ENCODE measurements around the gene TNNI3.

TNNI3 gene

DNA sequence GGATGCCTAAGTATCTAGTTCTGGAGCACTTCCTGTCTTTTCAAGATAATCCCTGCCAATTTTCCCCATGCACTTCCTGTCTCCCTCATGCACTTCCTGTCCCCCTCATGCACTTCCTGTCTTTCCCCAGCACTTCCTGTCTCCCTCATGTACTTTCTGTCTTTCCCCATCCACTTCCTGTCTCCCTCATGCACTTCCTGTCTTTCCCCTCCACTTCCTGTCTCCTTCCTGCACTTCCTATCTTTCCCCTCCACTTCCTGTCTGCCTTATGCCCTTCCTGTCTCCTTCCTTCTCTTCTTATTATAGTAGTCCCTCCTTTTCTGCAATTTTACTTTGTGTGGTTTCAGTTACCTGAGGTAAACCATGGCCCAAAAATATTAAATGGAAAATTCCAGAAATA lies 5.5 kb downstream of the TNNI3 start:
- no peak overlapping the region for H3K4me2 ChIP-seq (ENCODE audit: low read depth, low read length, poor library complexity, severe bottlenecking)
- TF ChIP-seq EZH2phosphoT487 (conservative IDR thresholded peaks at IDR 0.05; ENCODE audit: low read length) = no peak
- TF ChIP-seq, protein P1, sequence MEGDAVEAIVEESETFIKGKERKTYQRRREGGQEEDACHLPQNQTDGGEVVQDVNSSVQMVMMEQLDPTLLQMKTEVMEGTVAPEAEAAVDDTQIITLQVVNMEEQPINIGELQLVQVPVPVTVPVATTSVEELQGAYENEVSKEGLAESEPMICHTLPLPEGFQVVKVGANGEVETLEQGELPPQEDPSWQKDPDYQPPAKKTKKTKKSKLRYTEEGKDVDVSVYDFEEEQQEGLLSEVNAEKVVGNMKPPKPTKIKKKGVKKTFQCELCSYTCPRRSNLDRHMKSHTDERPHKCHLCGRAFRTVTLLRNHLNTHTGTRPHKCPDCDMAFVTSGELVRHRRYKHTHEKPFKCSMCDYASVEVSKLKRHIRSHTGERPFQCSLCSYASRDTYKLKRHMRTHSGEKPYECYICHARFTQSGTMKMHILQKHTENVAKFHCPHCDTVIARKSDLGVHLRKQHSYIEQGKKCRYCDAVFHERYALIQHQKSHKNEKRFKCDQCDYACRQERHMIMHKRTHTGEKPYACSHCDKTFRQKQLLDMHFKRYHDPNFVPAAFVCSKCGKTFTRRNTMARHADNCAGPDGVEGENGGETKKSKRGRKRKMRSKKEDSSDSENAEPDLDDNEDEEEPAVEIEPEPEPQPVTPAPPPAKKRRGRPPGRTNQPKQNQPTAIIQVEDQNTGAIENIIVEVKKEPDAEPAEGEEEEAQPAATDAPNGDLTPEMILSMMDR (IDR thresholded peaks at IDR 0.05; ENCODE audit: insufficient read depth, low read length, poor library complexity, severe bottlenecking) = no peak

DNA sequence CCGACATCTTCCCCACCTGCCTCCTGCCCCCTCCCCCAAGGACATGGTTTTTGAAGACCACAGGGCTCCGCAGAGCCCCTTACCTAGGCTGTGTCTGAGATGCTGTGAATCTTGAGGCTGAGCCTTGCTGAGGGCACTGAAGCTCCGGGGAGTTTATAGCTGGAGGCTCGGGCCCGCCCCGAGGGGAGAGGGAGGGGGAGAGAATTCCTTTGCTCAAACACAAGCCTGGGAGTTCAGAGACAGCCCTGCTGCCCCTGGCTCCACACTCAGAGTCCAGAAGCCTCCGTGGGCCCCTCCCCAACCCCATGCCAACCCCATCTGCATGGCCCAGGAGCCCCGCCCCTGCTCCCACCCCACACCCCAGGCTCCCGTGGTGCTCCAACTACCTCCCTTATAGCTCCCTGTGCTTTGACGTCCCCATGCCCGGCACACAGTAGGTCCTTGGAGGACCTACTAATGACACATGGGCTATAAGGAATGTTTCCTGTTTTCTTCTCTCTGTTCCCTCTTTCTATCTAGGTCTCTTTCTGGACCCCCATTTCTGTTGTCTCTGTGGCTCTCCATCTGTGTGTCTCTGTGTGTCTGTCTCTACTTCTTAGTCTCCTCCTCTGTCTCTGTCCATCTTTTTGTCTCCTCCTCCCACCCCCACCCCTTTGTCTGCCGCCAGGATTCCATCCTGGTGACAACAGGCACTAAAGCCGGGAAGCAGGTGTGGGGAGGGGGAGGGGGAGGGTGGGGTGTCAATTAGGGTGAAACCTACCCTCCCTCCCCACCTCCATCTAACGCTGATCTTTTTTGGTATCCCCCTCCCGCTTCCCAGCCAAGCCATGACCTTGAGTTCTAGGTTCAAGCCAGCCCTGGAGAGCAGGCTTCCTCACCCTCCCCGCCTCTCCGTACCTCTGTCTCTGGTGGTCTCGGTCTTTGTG lies 8.2 kb downstream of the TNNI3 start, which contains the start of gene TNNT1:
Gene TNNT1 (minus strand): TSS at position 129 of the 926 bp plus-strand sequence. CDS start 2,049 bp downstream, outside the sequence.
- peaks cover 4% of the 10 kb centered on the region; the same call in 1 of the 2 replicates for H3F3A ChIP-seq (ENCODE audit: insufficient read depth)
- TF ChIP-seq, protein P1 (IDR thresholded peaks at IDR 0.05; ENCODE audit: insufficient read depth, low read length, poor library complexity, severe bottlenecking) = no peak
- TF ChIP-seq EZH2phosphoT487 (conservative IDR thresholded peaks at IDR 0.05; ENCODE audit: low read length) = no peak
- H3K9me3 ChIP-seq (ENCODE audit: insufficient read depth, low read length) = no peaks in the 10 kb centered on the region
- H3K9me2 ChIP-seq (replicated peaks; ENCODE audit: insufficient read depth, low read length) = no peaks in the 10 kb centered on the region
- H3K9ac ChIP-seq (ENCODE audit: low read length) = no peak within 1 kb of the TSS
- H2AFZ ChIP-seq (ENCODE audit: low read depth, low read length, severe bottlenecking) = no peak within 1 kb of the TSS
- no peaks in the 10 kb centered on the region for H3K79me2 ChIP-seq (ENCODE audit: insufficient read depth, low read length)
- no peaks in the 10 kb centered on the region for H3K36me3 ChIP-seq (ENCODE audit: low read length)
- H3K4me3 ChIP-seq (ENCODE audit: insufficient read depth, low read length, poor library complexity, severe bottlenecking) = no peak within 1 kb of the TSS
- H3K27ac ChIP-seq (ENCODE audit: low read depth, low read length) = no peak within 1 kb of the TSS
- no peaks in the 10 kb centered on the region for H4K20me1 ChIP-seq (ENCODE audit: low read depth, low read length)
- no peak within 1 kb of the TSS for H3K4me2 ChIP-seq (ENCODE audit: low read depth, low read length, poor library complexity, severe bottlenecking)
- no peaks in the 10 kb centered on the region for H3K27me3 ChIP-seq (ENCODE audit: low read length)

More for the DNA sequence above, 5.5 kb downstream of the TNNI3 start:
- Histone ChIP-seq H3K36me3 (ENCODE audit: low read length) (no peaks in the 10 kb centered on the region), H3K9ac (ENCODE audit: low read length) (no peak overlapping the region), H3K27me3 (ENCODE audit: low read length) (no peaks in the 10 kb centered on the region), H4K20me1 (ENCODE audit: low read depth, low read length) (no peaks in the 10 kb centered on the region), H3K27ac (ENCODE audit: low read depth, low read length) (peak overlapping the region; percentile 13; the same call in 1 of the 2 replicates), H3K79me2 (ENCODE audit: insufficient read depth, low read length) (no peaks in the 10 kb centered on the region), H2AFZ (ENCODE audit: low read depth, low read length, severe bottlenecking) (peak overlapping the region; percentile 84), H3F3A (ENCODE audit: insufficient read depth) (peaks cover 4% of the 10 kb centered on the region; the same call in 1 of the 2 replicates), H3K9me3 (ENCODE audit: insufficient read depth, low read length) (no peaks in the 10 kb centered on the region), H3K9me2 (replicated peaks; ENCODE audit: insufficient read depth, low read length) (no peaks in the 10 kb centered on the region), H3K4me3 (ENCODE audit: insufficient read depth, low read length, poor library complexity, severe bottlenecking) (no peak overlapping the region)

DNA sequence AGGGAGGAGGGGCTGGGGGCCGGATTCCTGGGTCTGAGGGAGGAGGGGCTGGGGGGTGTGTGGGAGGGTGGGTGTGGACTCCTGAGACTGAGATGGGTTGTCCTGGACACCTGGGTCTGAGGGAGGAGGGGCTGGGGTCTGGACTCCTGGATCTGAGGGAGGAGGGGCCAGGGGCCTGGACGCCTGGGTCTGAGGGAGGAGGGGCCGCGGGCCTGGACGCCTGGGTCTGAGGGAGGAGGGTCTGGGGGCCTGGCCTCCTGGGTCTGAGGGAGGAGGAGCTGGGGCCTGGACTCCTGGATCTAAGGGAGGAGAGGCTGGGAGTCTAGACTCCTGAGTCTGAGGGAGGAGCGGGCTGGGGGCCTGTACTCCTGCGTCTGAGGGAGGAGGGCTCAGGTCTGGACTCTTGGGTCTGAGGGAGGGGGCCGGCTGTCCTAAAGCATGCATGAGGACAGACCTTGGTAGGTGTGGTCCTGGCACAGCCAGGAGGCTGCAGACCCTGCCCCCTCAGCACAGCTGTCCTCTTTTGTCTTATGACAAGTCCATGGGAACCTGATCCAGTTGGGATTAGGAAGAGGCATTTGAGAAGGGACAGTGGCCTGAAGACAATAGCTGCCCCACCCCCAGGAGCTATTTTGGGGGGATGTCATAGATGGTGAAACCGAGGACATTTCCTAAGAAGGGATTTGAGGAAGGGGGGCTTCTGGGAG lies 9.8 kb downstream of the TNNI3 start:
- Histone ChIP-seq H3K79me2 (ENCODE audit: insufficient read depth, low read length) (no peaks in the 10 kb centered on the region), H3K9me3 (ENCODE audit: insufficient read depth, low read length) (no peaks in the 10 kb centered on the region), H3K9ac (ENCODE audit: low read length) (no peak overlapping the region), H3F3A (ENCODE audit: insufficient read depth) (peaks cover 4% of the 10 kb centered on the region; the same call in 1 of the 2 replicates), H3K27ac (ENCODE audit: low read depth, low read length) (no peak overlapping the region), H2AFZ (ENCODE audit: low read depth, low read length, severe bottlenecking) (no peak overlapping the region), H3K27me3 (ENCODE audit: low read length) (no peaks in the 10 kb centered on the region), H3K4me2 (ENCODE audit: low read depth, low read length, poor library complexity, severe bottlenecking) (no peak overlapping the region), H4K20me1 (ENCODE audit: low read depth, low read length) (no peaks in the 10 kb centered on the region), H3K36me3 (ENCODE audit: low read length) (no peaks in the 10 kb centered on the region), H3K4me3 (ENCODE audit: insufficient read depth, low read length, poor library complexity, severe bottlenecking) (no peak overlapping the region), H3K9me2 (replicated peaks; ENCODE audit: insufficient read depth, low read length) (no peaks in the 10 kb centered on the region)
- TF ChIP-seq, protein P1 (IDR thresholded peaks at IDR 0.05; ENCODE audit: insufficient read depth, low read length, poor library complexity, severe bottlenecking) = no peak
- no peak for TF ChIP-seq EZH2phosphoT487 (conservative IDR thresholded peaks at IDR 0.05; ENCODE audit: low read length)
